HEK293T (cell line): Measurements from ENCODE around the gene KIZ.

Experiments used
- BHLHE40 ChIP-seq: fragments of 450-650 bp; IDR thresholded peaks from 2 replicates; pipeline ENCODE4 v1.6.1; 2016; ENCODE audit warnings: mild to moderate bottlenecking, moderate library complexity, borderline replicate concordance
- FOXK2 ChIP-seq: fragments of 450-650 bp; IDR thresholded peaks from 2 replicates; pipeline ENCODE4 v1.6.1; 2016; ENCODE audit warnings: mild to moderate bottlenecking
- PKNOX1 ChIP-seq: fragments of 450-650 bp; IDR thresholded peaks from 2 replicates; pipeline ENCODE4 v1.6.1; 2016
- SP1 ChIP-seq: fragments of 450-650 bp; IDR thresholded peaks from 2 replicates; pipeline ENCODE4 v1.6.1; 2017
- TARDBP ChIP-seq: fragments of 450-650 bp; IDR thresholded peaks from 2 replicates; pipeline ENCODE4 v1.6.1; 2016

DNA sequence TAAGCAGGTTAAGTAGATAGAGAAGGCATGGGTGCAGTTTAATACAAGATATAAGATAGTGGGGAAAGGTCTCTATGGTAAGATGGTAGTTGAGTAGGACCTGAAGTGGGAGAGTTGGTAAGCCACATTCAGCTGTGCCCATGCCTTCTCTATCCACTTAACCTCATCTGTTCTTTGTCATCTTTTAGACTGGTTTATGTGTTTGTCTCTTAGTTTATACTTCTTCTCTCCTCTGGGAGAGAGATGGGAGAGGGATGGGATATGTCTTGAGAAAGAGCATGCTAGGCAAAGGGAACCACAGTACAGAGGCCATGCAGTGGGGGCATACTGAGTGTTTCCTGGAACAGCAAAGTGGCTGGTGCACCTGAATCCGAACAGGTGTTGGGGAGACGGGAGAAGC lies 46.7 kb downstream of the KIZ start:
- no peak for TF ChIP-seq TARDBP
- TF ChIP-seq PKNOX1, result no peak
- TF ChIP-seq SP1, result no peak
- no peak for TF ChIP-seq FOXK2
- no peak for TF ChIP-seq BHLHE40
